ENCODE data around the gene TTN.

DNA sequence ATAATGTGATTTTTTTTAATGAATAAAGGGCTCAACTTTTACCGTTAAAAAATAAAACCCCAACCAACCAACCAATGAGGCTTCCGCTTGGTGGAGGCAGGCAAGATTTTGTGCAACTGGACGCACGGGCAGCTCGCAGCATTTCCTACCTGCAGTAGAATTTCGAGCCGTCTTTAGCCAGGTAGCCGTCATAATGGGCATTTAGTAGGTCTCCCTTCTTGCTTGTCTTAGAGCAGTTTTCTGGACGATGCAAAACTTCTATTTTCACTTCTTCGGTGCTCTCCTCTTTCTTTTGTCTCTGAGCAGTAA, 329.1 kb downstream of the TTN start:
- TF ChIP-seq POLR2A (IDR thresholded peaks at IDR 0.05; ENCODE audit: low read length) = no peak
- TF ChIP-seq GATA1 (IDR thresholded peaks at IDR 0.05; ENCODE audit: low read depth, low read length) = no peak

Measured in erythroblast (primary cell).